ENCODE measurements around the gene UBA52.
"Not testable (repeated sequence)": the region's sequence is repeated elsewhere in the genome, so short reads cannot be mapped to it uniquely, and the experiment has no call there.

UBA52 gene

GRCh38 chr19:18593367-18594095 is 21.9 kb downstream of the UBA52 start:
- no peak for DNase-seq (ENCODE audit: low read depth)

GRCh38 chr19:18594096-18594823 is 22.6 kb downstream of the UBA52 start:
- DNase-seq (ENCODE audit: low read depth) = peak; percentile 68

GRCh38 chr19:18594824-18595373 is 23.2 kb downstream of the UBA52 start:
- DNase-seq (ENCODE audit: low read depth) = no peak

- DNase-seq (ENCODE audit: low read depth) = no peak
These were observed 23.8 kb downstream of the UBA52 start for GRCh38 chr19:18595475-18595874.

GRCh38 chr19:18596752-18597157 is 25.1 kb downstream of the UBA52 start:
- no peak for DNase-seq (ENCODE audit: low read depth)

GRCh38 chr19:18597809-18598660 is 26.4 kb downstream of the UBA52 start:
- DNase-seq (ENCODE audit: low read depth) = no peak

GRCh38 chr19:18599485-18599884 is 27.8 kb downstream of the UBA52 start:
- DNase-seq (ENCODE audit: low read depth) = no peak

DNA sequence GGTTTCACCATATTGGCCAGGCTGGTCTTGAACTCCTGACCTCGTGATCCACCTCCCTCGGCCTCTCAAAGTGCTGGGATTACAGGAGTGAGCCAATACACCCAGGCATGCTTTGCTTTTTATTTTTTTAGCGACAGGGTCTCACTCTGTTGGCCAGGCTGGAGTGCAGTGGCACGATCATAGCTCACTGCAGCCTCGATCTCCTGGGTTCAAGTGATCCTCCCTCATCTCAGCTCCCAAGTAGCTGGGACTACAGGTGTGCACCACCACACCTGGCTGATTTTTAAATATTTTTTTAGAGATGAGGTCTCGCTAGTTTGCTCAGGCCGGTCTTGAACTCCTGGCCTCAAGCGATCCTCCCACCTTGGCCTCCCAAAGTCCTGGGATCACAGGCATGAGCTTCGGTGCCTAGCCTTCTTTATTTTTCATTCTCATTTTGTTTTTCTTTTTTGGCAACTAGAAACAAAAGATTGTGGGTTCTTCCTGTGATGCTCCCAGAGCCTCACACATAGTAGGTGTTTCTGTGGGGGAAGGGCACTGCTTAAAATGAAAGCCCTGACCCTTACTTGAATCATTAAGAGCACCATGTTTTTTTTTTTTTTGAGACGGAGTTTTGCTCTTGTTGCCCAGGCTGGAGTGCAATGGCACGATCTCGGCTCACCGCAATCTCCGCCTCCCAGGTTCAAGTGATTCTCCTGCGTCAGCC is 29.2 kb downstream of the UBA52 start:
- DNase-seq (ENCODE audit: low read depth) = not testable (repeated sequence)

DNA sequence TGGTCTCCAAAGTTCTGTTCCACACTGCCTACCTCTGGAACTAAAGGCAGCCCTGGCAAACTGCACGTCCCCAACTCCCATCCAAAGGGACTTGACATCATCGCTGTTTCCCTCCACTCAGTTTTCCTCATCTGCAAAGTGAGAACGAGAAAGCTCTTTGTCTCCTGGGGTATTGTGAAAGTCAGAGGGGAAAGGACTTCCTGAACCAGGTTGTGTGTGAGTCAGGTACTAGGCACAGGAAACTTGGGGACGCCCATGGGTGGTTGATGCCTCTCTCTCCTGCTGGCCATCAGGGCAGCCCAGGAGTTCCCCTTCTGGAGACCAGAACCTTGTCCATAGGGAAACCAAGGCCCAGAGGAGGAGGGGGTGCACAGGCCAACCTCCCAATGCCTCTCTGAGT is 30.2 kb downstream of the UBA52 start:
- no peak for DNase-seq (ENCODE audit: low read depth)

- DNase-seq (ENCODE audit: low read depth) = no peak
These were observed 31.7 kb downstream of the UBA52 start for GRCh38 chr19:18603255-18603957.

DNA sequence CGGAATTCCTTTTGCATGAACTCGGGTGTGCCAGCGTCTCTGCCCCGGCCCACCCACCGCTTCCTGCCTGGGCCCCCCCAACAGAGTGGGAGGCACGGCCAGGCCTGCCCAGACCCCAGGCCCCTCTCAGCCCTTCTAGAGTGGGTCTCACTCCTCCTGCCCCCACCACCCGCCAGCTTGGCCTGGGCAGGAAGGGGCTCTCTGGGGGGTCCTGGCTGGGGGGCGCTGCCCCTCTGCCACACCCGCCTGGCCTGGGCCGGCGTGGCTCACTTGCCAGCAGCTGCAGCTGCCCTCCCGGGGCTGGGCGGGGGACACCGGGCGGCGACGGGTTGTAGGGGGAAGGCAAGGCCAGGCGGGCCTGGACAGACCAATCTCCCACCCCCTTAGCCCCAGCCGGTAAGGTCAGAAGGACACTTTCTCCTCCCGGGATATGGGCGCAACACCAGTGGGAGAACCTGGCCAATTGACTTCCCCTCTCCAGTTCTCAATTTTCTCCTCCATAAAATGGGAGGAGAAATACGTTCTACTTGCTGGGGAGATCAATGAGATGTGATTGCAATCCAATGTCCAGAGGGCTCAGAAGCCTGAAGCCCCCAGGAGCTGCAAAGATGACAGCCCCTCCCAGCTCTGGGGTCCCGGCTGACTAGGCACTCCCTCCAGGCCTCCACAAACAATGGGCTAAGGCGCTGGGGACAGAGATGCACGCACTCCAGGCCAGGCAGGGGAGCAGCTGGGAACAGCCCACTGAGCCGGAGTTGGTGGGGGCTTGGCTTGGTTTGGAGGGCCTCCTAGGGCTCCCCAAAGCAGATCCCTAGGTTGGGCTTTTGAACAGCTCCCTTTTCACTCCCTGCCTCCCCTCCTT is 32.5 kb downstream of the UBA52 start:
- no peak for DNase-seq (ENCODE audit: low read depth)

DNA sequence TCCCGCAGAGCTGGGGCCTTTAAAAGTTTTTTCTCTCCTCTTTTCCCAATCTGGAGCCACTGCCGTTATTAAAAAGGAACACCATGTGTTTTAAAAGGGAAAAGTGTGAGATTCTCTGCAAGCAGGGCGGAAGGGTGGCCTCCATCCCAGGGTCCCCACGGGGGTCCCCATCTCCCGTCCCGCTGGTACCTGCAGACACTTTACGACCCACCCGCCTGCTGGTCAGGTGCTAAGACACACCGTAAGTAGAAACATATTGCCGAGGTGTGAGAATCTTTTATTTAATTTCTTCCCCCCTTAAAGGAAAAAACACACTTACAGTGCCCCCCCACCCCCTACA is 33.1 kb downstream of the UBA52 start:
- no peak for DNase-seq (ENCODE audit: low read depth)

GRCh38 chr19:18605196-18605545 is 33.5 kb downstream of the UBA52 start:
- no peak for DNase-seq (ENCODE audit: low read depth)

DNA sequence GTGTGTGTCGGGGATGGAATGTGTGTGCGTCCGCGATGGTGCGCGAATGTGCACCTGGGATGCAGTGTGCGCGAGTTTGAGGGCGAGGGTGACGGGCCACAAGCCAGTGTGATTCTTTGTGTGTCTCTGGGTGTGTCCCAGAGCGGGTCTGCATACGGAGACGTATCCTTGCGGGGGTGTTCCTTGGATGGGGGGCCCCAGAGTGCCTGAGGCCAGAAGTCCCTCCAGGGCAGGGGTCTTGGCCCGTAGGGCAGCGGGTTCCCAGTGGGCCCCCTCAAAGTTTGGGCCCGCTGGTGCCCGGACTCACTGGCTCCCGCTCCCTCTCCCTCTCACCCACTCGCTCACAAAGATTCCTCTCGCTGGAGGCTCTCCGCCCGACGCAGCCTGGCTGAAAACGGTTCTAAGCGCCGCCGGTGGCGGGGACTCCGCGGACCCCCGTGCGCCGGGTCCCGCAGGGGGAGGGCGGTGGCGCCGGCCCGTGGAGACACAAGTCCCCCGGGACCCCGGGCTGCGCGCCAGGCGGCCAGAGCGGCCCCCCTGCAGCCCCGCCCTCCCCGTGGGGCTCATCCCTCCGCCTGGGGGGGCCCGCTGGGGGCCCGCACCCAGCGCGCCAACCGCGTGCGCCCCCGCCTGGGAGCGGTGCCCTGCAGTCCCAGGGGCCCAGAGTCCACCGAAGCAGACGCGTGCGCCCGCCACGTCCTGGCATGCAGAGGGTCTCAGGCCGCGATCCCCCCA is 34.1 kb downstream of the UBA52 start:
- no peak for DNase-seq (ENCODE audit: low read depth)

DNA sequence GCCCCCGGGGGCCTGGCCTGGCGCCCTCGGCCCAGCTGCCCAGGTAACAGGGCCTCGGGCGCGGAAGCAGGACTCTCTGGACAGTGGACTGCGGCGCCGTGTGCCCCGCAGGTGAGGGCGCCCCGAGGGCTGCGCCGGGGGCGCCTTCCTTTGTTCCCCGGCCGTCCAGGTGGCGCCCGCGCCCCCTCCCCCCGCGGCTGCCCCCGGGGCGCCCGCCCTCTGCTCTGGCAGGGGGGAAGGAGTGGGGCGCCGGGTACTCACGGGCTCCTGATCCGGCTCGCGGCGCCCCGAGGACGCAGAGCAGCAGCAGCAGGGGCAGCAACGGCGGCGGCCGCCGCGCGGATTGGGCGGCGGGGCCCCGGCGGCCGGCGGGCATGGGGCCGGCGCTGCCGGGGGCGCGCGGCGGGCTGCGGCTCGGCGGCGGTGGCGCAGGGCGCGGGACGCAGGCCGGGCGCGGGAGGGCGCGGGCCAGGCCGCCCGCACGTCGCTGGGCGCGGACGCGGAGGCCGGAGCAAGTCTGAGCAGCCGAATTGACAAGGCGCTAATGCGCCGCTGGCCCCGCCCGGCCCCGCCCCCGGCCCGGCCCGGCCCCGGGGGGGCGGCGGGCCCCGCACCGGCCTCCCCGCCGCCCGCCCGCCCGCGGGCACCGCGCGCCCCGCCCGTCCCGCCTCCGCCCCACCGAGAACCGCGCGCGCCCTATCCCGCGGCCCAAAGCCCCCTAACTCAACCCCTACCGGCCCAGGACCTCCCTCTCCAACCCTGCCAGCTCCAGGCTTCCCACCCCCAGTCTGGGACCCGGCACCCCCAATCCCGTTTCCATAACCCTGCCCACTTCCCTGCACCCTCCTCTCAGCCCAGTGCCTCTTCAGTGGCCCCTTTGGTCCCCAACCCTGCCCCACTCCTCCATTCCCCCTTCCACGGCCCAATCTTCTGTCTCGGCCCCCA is 34.9 kb downstream of the UBA52 start, which contains the start of gene CRLF1:
Gene CRLF1, minus strand, starts transcription at position 519 of the 945 bp plus-strand sequence. Its CDS starts 143 bp downstream, at position 376.
- DNase-seq (ENCODE audit: low read depth) = no peak

DNA sequence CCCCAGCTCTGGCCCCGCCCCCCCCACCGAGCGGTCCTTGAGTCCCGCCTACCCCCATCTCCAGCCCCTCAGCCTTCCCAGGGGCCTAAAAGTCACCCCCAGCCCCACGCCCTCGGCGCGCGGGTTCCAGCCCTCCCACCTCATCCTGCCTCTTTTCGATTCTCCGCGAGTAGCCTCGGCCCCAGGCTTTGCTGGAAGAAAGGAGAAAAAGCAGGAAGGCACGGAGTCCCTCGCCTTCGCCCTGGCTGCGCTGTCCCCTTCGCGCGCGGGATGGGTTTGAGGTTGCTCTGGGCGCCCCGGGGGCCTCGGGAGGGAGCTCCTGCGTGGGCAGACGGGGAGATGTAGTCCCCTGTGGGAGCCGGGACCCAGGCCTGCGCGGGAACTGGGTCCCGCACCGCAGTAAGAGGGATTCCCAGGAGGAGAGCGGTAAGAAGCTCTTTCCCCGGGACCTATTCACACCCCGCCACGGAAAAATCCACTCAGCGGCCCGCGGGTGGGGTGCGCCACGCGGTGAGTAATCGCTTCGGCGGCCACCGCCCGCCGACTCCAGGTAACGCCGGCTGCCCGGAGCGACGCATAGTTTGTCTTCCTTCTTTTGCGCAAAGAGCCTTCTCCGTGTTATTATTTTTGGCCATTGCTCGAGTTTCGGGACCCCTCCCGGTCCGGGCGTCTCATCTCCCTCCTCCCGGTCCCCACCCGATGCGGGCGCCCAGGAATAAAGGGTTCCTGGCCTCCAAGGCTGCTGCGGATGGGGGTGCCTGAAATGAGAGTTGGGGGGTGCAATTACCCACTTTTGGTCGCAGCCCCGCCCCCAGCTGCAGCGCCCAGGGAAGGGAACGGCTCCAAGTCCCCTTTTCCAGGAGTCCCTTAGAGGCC is 35.8 kb downstream of the UBA52 start:
- DNase-seq (ENCODE audit: low read depth) = no peak

GRCh38 chr19:18608102-18608804 is 36.6 kb downstream of the UBA52 start:
- no peak for DNase-seq (ENCODE audit: low read depth)
